H9 (cell line): Measurements from ENCODE around the gene FCRL6. TPM values are rescaled to one million over a fixed set of nuclear protein-coding genes. Genes with fewer than 3 reads are reported as not detected.

Experiments used
- DNase-seq: peaks from one replicate; pipeline ENCODE4 v3.0.0-alpha.2; 2017
- H2AFZ ChIP-seq: one replicate; pipeline ENCODE4 v1.6.1; 2013; ENCODE audit warnings: mild to moderate bottlenecking, low read length, control low read depth, moderate library complexity
- H2AK5ac ChIP-seq: 2 replicates; pipeline ENCODE4 v1.6.1; 2013; ENCODE audit warnings: low read length, control low read depth, mixed read lengths; ENCODE audit not compliant: insufficient read length
- H2BK120ac ChIP-seq: one replicate; pipeline ENCODE4 v1.6.1; 2013; ENCODE audit warnings: low read depth, mild to moderate bottlenecking, low read length, control low read depth, inconsistent platforms; ENCODE audit not compliant: poor library complexity, severe bottlenecking
- H2BK12ac ChIP-seq: 2 replicates; pipeline ENCODE4 v1.6.1; 2013; ENCODE audit warnings: low read length, control low read depth, mixed read lengths, low read depth; ENCODE audit not compliant: insufficient read length
- H2BK15ac ChIP-seq: 2 replicates; pipeline ENCODE4 v1.6.1; 2013; ENCODE audit warnings: low read depth, low read length, control low read depth
- H2BK20ac ChIP-seq: one replicate; pipeline ENCODE4 v1.6.1; 2013; ENCODE audit warnings: low read depth, mild to moderate bottlenecking, low read length, control low read depth, inconsistent platforms; ENCODE audit not compliant: poor library complexity, severe bottlenecking
- H2BK5ac ChIP-seq: 2 replicates; pipeline ENCODE4 v1.6.1; 2013; ENCODE audit warnings: low read length, control low read depth, mixed read lengths; ENCODE audit not compliant: insufficient read length
- H3K14ac ChIP-seq: 2 replicates; pipeline ENCODE4 v1.6.1; 2013; ENCODE audit warnings: low read length, control low read depth; ENCODE audit not compliant: insufficient read depth
- H3K18ac ChIP-seq: 2 replicates; pipeline ENCODE4 v1.6.1; 2013; ENCODE audit warnings: low read depth, mild to moderate bottlenecking, mixed read lengths, low read length, control low read depth; ENCODE audit not compliant: insufficient read length
- H3K23ac ChIP-seq: 2 replicates; pipeline ENCODE4 v1.6.1; 2013; ENCODE audit warnings: low read length, control low read depth, mixed read lengths, low read depth; ENCODE audit not compliant: insufficient read length
- H3K23me2 ChIP-seq: 2 replicates; pipeline ENCODE4 v1.6.1; 2013; ENCODE audit warnings: low read depth, mild to moderate bottlenecking, mixed read lengths, low read length, control low read depth; ENCODE audit not compliant: insufficient read length, poor library complexity, severe bottlenecking
- H3K27ac ChIP-seq: 2 replicates; pipeline ENCODE4 v1.5.1; 2013; ENCODE audit warnings: low read length, control low read depth, mixed read lengths, low read depth; ENCODE audit not compliant: insufficient read length
- H3K27me3 ChIP-seq: 2 replicates; pipeline ENCODE4 v1.6.1; 2013; ENCODE audit warnings: low read length, control low read depth, inconsistent platforms; ENCODE audit not compliant: insufficient read depth
- H3K4ac ChIP-seq: 2 replicates; pipeline ENCODE4 v1.6.1; 2013; ENCODE audit warnings: low read depth, mild to moderate bottlenecking, control low read depth, inconsistent platforms, low read length, moderate library complexity
- H3K4me1 ChIP-seq: 2 replicates; pipeline ENCODE4 v1.6.1; 2013; ENCODE audit warnings: low read length, control low read depth, inconsistent platforms; ENCODE audit not compliant: insufficient read depth
- H3K4me2 ChIP-seq: 2 replicates; pipeline ENCODE4 v1.6.1; 2013; ENCODE audit warnings: low read length, control low read depth, mixed read lengths; ENCODE audit not compliant: insufficient read length, insufficient read depth
- H3K56ac ChIP-seq: 2 replicates; pipeline ENCODE4 v1.6.1; 2013; ENCODE audit warnings: low read depth, mild to moderate bottlenecking, mixed read lengths, low read length, control low read depth; ENCODE audit not compliant: insufficient read length
- H3K79me1 ChIP-seq: 2 replicates; pipeline ENCODE4 v1.6.1; 2013; ENCODE audit warnings: low read depth, mild to moderate bottlenecking, moderate library complexity, low read length, control low read depth, inconsistent platforms; ENCODE audit not compliant: insufficient read depth, poor library complexity, severe bottlenecking
- H3K79me2 ChIP-seq: 2 replicates; pipeline ENCODE4 v1.6.1; 2013; ENCODE audit warnings: low read length, control low read depth, inconsistent platforms; ENCODE audit not compliant: insufficient read depth
- H3K9ac ChIP-seq: 2 replicates; pipeline ENCODE4 v1.6.1; 2013; ENCODE audit warnings: low read length, control low read depth, mixed read lengths; ENCODE audit not compliant: insufficient read length; ENCODE audit errors: extremely low read depth
- H3K9me3 ChIP-seq: one replicate; pipeline ENCODE4 v1.6.1; 2013; ENCODE audit warnings: low read depth, low read length, inconsistent platforms; ENCODE audit not compliant: control insufficient read depth
- H3T11ph ChIP-seq: one replicate; pipeline ENCODE4 v1.6.1; 2013; ENCODE audit warnings: mild to moderate bottlenecking, low read length, control low read depth, inconsistent platforms
- H4K20me1 ChIP-seq: one replicate; pipeline ENCODE4 v1.6.1; 2013; ENCODE audit not compliant: control insufficient read depth, insufficient read length, insufficient read depth
- H4K5ac ChIP-seq: 2 replicates; pipeline ENCODE4 v1.6.1; 2013; ENCODE audit warnings: low read depth, mild to moderate bottlenecking, mixed read lengths, low read length, control low read depth; ENCODE audit not compliant: insufficient read length
- H4K8ac ChIP-seq: replicated peaks from 2 replicates; pipeline ENCODE4 v1.6.1; 2013; ENCODE audit warnings: low read length, control low read depth, mixed read lengths, low read depth; ENCODE audit not compliant: insufficient read length
- H4K91ac ChIP-seq: 2 replicates; pipeline ENCODE4 v1.6.1; 2013; ENCODE audit warnings: low read depth, mild to moderate bottlenecking, moderate library complexity, mixed read lengths, low read length, control low read depth; ENCODE audit not compliant: insufficient read length
- H3K27ac Mint-ChIP-seq, 3 experiments: 2 replicates in 2 of 3; 3 replicates in 1 of 3; pipeline ENCODE4 v1.8.0; 2020 to 2021; ENCODE audit warnings: mixed read lengths in 3 of 3, mild to moderate bottlenecking in 1 of 3, moderate library complexity in 1 of 3
- H3K27me3 Mint-ChIP-seq: 2 replicates; pipeline ENCODE4 v1.8.0; 2021; ENCODE audit warnings: low read depth, mild to moderate bottlenecking, moderate library complexity, mixed read lengths
- H3K36me3 Mint-ChIP-seq, 3 experiments: 2 replicates in 2 of 3; 3 replicates in 1 of 3; pipeline ENCODE4 v1.8.0; 2020 to 2021; ENCODE audit warnings: low read depth in 3 of 3, mixed read lengths in 3 of 3; ENCODE audit not compliant: insufficient read depth in 1 of 3
- H3K4me1 Mint-ChIP-seq, 2 experiments: 2 replicates each; pipeline ENCODE4 v1.8.0; 2020; ENCODE audit warnings: mixed read lengths in 2 of 2
- H3K4me3 Mint-ChIP-seq, 2 experiments: 2 replicates in 1 of 2; 3 replicates in 1 of 2; pipeline ENCODE4 v1.8.0; 2020 to 2021; ENCODE audit warnings: mild to moderate bottlenecking in 2 of 2, mixed read lengths in 2 of 2, moderate library complexity in 1 of 2
- H3K9me3 Mint-ChIP-seq, 2 experiments: 2 replicates in 1 of 2; 3 replicates in 1 of 2; pipeline ENCODE4 v1.8.0; 2020; ENCODE audit warnings: mild to moderate bottlenecking in 2 of 2, mixed read lengths in 2 of 2, moderate library complexity in 1 of 2
- WGBS: extraction: QIAGEN DNeasy Blood & Tissue Kit; methylation state at CpG from one replicate; pipeline ENCODE4 v1.1.7; 2013; ENCODE audit warnings: missing lambda C conversion rate, low lambda C conversion rate, mixed read lengths; ENCODE audit not compliant: insufficient read length; ENCODE audit errors: extremely low coverage; 5-methylcytosine and 5-hydroxymethylcytosine counted together
- total RNA-seq: library from RNA; stranded (reverse); gene quantifications from 2 replicates; pipeline ENCODE4 v1.2.1, GENCODE V29; 2021
- TF ChIP-seq, protein P1 (sequence below): fragments of 200-600 bp; sonication (generic); conservative IDR thresholded peaks from 3 replicates; pipeline ENCODE4 v1.8.0; 2021; ENCODE audit warnings: antibody characterized with exemption, mild to moderate bottlenecking

FCRL6 gene
- total RNA-seq, 1 experiment from 2014 or later, result not detected

DNA sequence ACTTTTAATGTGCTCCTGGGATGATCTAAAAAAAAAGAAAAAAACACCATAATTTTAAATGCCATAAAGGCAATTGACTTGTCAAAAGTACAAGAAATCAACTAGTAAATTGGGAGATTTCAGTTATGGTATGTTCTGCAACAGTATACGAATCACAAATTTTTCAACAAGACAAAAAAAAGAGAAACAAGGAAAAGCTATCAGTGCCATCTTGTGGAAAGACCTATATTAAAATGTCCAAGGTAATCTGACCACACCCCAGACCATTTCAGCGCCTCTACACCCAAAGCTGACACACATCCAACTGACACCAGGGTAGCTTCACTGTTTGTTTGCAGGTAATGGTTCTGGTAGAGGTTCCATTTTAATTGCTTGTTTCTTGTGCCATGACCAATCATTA, 26.4 kb upstream of the FCRL6 start:
- no peak overlapping the region for H2BK12ac ChIP-seq
- H3K23ac ChIP-seq, result no peak overlapping the region
- no peak overlapping the region for H3K18ac ChIP-seq
- DNase-seq, result no peak
- no peaks in the 10 kb centered on the region for H4K20me1 ChIP-seq
- TF ChIP-seq, protein P1, sequence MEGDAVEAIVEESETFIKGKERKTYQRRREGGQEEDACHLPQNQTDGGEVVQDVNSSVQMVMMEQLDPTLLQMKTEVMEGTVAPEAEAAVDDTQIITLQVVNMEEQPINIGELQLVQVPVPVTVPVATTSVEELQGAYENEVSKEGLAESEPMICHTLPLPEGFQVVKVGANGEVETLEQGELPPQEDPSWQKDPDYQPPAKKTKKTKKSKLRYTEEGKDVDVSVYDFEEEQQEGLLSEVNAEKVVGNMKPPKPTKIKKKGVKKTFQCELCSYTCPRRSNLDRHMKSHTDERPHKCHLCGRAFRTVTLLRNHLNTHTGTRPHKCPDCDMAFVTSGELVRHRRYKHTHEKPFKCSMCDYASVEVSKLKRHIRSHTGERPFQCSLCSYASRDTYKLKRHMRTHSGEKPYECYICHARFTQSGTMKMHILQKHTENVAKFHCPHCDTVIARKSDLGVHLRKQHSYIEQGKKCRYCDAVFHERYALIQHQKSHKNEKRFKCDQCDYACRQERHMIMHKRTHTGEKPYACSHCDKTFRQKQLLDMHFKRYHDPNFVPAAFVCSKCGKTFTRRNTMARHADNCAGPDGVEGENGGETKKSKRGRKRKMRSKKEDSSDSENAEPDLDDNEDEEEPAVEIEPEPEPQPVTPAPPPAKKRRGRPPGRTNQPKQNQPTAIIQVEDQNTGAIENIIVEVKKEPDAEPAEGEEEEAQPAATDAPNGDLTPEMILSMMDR, result no peak
- no peak overlapping the region for H2BK15ac ChIP-seq
- Mint-ChIP-seq H3K27ac (no peak overlapping the region), H3K27me3 (0 out of 2 replicates have a peak, but pooled peaks cover 1% of the 10 kb centered on the region), H3K4me1 (peaks cover 2 to 4% of the 10 kb centered on the region in 2 experiments; a peak in 3 of 4 replicates), H3K36me3 (no peaks in the 10 kb centered on the region), H3K9me3 (no peaks in the 10 kb centered on the region), H3K4me3 (no peak overlapping the region)
- no peaks in the 10 kb centered on the region for H3K23me2 ChIP-seq
- no peak overlapping the region for H3K27ac ChIP-seq
- H2AFZ ChIP-seq, result no peak overlapping the region
- H4K91ac ChIP-seq, result no peak overlapping the region
- no peak overlapping the region for H3K4me2 ChIP-seq
- H3K56ac ChIP-seq, result no peak overlapping the region
- H2BK120ac ChIP-seq, result no peak overlapping the region
- no peak overlapping the region for H4K5ac ChIP-seq
- no peak overlapping the region for H2BK5ac ChIP-seq
- H3K4me1 ChIP-seq, result no peaks in the 10 kb centered on the region
- no peaks in the 10 kb centered on the region for H3K79me2 ChIP-seq
- no peak overlapping the region for H2BK20ac ChIP-seq
- H3K14ac ChIP-seq, result no peak overlapping the region
- H4K8ac ChIP-seq, result no peak overlapping the region
- no peak overlapping the region for H3K4ac ChIP-seq
- WGBS, result no CpG with 5 or more reads among the region's 2 CpGs
- H2AK5ac ChIP-seq, result no peak overlapping the region
- H3K9me3 ChIP-seq, result no peaks in the 10 kb centered on the region
- H3K79me1 ChIP-seq, result no peaks in the 10 kb centered on the region
- no peaks in the 10 kb centered on the region for H3K27me3 ChIP-seq
- no peak overlapping the region for H3K9ac ChIP-seq
- H3T11ph ChIP-seq, result no peak overlapping the region
